ENCODE results near the gene GMPS.

GRCh38 chr3:155970398-155970797 is 99.9 kb downstream of the GMPS start:
- no peak for TF ChIP-seq CTCF (conservative IDR thresholded peaks at IDR 0.05; ENCODE audit: low read depth, low read length)
- TF ChIP-seq RAD21 (IDR thresholded peaks at IDR 0.05; ENCODE audit: low read length) = no peak
- TF ChIP-seq MXI1 (IDR thresholded peaks at IDR 0.05; ENCODE audit: borderline replicate concordance, low read depth, low read length) = no peak
